ENCODE measurements around the gene IMMT.

- TF ChIP-seq, protein P1, sequence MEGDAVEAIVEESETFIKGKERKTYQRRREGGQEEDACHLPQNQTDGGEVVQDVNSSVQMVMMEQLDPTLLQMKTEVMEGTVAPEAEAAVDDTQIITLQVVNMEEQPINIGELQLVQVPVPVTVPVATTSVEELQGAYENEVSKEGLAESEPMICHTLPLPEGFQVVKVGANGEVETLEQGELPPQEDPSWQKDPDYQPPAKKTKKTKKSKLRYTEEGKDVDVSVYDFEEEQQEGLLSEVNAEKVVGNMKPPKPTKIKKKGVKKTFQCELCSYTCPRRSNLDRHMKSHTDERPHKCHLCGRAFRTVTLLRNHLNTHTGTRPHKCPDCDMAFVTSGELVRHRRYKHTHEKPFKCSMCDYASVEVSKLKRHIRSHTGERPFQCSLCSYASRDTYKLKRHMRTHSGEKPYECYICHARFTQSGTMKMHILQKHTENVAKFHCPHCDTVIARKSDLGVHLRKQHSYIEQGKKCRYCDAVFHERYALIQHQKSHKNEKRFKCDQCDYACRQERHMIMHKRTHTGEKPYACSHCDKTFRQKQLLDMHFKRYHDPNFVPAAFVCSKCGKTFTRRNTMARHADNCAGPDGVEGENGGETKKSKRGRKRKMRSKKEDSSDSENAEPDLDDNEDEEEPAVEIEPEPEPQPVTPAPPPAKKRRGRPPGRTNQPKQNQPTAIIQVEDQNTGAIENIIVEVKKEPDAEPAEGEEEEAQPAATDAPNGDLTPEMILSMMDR (IDR thresholded peaks at IDR 0.05): no peak
- TF ChIP-seq POLR2A (IDR thresholded peaks at IDR 0.05): no peak
Measured at GRCh38 chr2:86203614-86204013, 8.4 kb upstream of the IMMT start.
